MM.1S (cell line): ENCODE data around the gene CHMP6.

Source experiments
- EZH2 ChIP-seq: fragments of 300-600 bp; sonication (generic); optimal IDR thresholded peaks from 2 replicates; pipeline ENCODE3; 2017; ENCODE audit warnings: low read depth, mild to moderate bottlenecking, antibody characterized with exemption, low read length, mixed read lengths
- EZH2phosphoT487 ChIP-seq: fragments of 300-600 bp; sonication (generic); IDR thresholded peaks from 2 replicates; pipeline ENCODE4 v1.6.1; 2018; ENCODE audit warnings: antibody characterized with exemption, low read length
- TF ChIP-seq, protein P1 (sequence below): fragments of 300-600 bp; sonication (generic); IDR thresholded peaks from 2 replicates; pipeline ENCODE4 v1.5.1; 2016; ENCODE audit warnings: antibody characterized with exemption, low read length, mixed read lengths

DNA sequence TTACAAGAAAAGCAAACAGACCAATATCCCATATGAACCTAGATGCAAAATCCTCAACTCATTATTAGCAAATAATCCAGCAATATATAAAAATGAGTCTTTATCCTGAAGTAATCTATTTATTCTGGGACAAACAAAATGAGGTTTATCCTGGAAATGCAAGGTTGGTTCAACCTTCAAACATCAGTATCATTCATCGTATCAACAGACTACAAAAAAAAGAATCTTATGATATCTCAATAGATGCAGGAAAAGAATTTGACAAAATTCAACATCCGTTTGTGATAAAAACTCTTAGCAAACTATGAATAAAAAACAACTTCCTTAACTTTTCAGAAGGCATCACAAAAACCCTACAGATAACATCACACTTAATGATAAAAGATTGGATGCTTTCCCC, 24.9 kb downstream of the CHMP6 start:
- TF ChIP-seq, protein P1, sequence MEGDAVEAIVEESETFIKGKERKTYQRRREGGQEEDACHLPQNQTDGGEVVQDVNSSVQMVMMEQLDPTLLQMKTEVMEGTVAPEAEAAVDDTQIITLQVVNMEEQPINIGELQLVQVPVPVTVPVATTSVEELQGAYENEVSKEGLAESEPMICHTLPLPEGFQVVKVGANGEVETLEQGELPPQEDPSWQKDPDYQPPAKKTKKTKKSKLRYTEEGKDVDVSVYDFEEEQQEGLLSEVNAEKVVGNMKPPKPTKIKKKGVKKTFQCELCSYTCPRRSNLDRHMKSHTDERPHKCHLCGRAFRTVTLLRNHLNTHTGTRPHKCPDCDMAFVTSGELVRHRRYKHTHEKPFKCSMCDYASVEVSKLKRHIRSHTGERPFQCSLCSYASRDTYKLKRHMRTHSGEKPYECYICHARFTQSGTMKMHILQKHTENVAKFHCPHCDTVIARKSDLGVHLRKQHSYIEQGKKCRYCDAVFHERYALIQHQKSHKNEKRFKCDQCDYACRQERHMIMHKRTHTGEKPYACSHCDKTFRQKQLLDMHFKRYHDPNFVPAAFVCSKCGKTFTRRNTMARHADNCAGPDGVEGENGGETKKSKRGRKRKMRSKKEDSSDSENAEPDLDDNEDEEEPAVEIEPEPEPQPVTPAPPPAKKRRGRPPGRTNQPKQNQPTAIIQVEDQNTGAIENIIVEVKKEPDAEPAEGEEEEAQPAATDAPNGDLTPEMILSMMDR, result no peak
- TF ChIP-seq EZH2, result no peak
- no peak for TF ChIP-seq EZH2phosphoT487
